ENCODE measurements around the gene DNAJA3.

DNA sequence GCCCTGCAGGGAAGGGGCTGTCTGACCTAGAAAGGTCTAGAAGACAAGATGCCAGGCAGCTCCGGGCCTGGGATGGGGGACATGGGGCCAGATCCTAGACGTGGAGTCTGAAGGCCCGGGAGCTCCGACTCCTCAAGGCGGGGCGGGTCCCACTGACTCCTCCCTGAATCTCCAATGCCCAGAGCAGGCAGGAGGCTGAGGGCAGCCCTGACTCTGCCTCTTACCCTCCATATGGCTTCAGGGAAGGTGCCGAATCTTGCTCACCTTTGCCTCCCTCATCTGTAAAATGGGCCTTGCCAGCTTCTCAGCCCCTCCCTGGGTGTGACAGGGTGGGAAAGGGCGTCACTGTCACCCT is 39.2 kb upstream of the DNAJA3 start:
- TF ChIP-seq EZH2 (IDR thresholded peaks at IDR 0.05; ENCODE audit: insufficient read depth, low read length): no peak
- TF ChIP-seq, protein P1, sequence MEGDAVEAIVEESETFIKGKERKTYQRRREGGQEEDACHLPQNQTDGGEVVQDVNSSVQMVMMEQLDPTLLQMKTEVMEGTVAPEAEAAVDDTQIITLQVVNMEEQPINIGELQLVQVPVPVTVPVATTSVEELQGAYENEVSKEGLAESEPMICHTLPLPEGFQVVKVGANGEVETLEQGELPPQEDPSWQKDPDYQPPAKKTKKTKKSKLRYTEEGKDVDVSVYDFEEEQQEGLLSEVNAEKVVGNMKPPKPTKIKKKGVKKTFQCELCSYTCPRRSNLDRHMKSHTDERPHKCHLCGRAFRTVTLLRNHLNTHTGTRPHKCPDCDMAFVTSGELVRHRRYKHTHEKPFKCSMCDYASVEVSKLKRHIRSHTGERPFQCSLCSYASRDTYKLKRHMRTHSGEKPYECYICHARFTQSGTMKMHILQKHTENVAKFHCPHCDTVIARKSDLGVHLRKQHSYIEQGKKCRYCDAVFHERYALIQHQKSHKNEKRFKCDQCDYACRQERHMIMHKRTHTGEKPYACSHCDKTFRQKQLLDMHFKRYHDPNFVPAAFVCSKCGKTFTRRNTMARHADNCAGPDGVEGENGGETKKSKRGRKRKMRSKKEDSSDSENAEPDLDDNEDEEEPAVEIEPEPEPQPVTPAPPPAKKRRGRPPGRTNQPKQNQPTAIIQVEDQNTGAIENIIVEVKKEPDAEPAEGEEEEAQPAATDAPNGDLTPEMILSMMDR (IDR thresholded peaks at IDR 0.05; ENCODE audit: insufficient read depth, low read depth, low read length): no peak
